Thyroid gland (tissue), 4 donors: ENCODE results near the gene TMEM88. TPM values are rescaled to one million over a fixed set of nuclear protein-coding genes. Genes with fewer than 3 reads are reported as not detected.

Source experiments
- DNase-seq, 2 donors: peaks; one replicate each; pipeline ENCODE4 v3.0.0-alpha.2; 2019
- H3K27ac ChIP-seq, 3 donors: fragments of 200-600 bp; sonication (generic); 1 replicate in 2 of 3; 2 replicates in 1 of 3; pipeline ENCODE4 v1.5.1; 2016 to 2019; ENCODE audit warnings: mild to moderate bottlenecking in 1 of 3, moderate library complexity in 1 of 3
- H3K27me3 ChIP-seq: fragments of 200-600 bp; sonication (generic); one replicate; pipeline ENCODE4 v1.5.1; 2019
- H3K36me3 ChIP-seq, 2 donors: fragments of 200-600 bp; sonication (generic); one replicate each; pipeline ENCODE4 v1.5.1; 2016 to 2019
- H3K4me1 ChIP-seq, 2 donors: fragments of 200-600 bp; sonication (generic); one replicate each; pipeline ENCODE4 v1.5.1; 2017 to 2019
- H3K4me3 ChIP-seq, 3 donors: fragments of 200-600 bp; sonication (generic); replicated peaks in 1 of 3; 1 replicate in 2 of 3; 2 replicates in 1 of 3; pipeline ENCODE4 v1.5.1; 2016; ENCODE audit warnings: mild to moderate bottlenecking in 1 of 3
- H3K9me3 ChIP-seq: fragments of 200-600 bp; sonication (generic); one replicate; pipeline ENCODE4 v1.5.1; 2017
- CTCF ChIP-seq, 6 experiments: fragments of 200-600 bp in 3 of 6; fragments of 450-650 bp in 3 of 6; sonication (generic) in 3 of 6; IDR thresholded peaks; one replicate each; pipeline ENCODE4 v1.5.1; 2016 to 2019; ENCODE audit warnings: antibody characterized with exemption in 6 of 6, mild to moderate bottlenecking in 2 of 6, inconsistent platforms in 1 of 6, moderate library complexity in 1 of 6
- POLR2A ChIP-seq, 2 donors: fragments of 450-650 bp; IDR thresholded peaks; one replicate each; pipeline ENCODE4 v1.6.1; 2017; ENCODE audit warnings: antibody characterized with exemption in 2 of 2, mild to moderate bottlenecking in 2 of 2, moderate library complexity in 1 of 2
- WGBS, 2 donors: methylation state at CpG; one replicate each; pipeline ENCODE4 v1.1.5; 2017; 5-methylcytosine and 5-hydroxymethylcytosine counted together
- intact Hi-C: fragments of 100-400 bp; cut with DNase I; formaldehyde crosslinking; loops from one replicate; pipeline ENCODE4 v1.15.1; 2023
- total RNA-seq, 4 donors: library from RNA; depleted of rRNA; stranded (reverse); fragments of >200 nt; gene quantifications; one replicate each; pipeline ENCODE4 v1.2.3, GENCODE V29; 2016

Gene TMEM88
- total RNA-seq, 4 donors from 2014 or later: 12.3 to 39.5 (median 18.4) TPM

GRCh38 chr17:7882068-7882467, 27.2 kb downstream of the TMEM88 start:
- Histone ChIP-seq H3K36me3 (no peaks in the 10 kb centered on the region), H3K9me3 (no peaks in the 10 kb centered on the region), H3K27me3 (no peaks in the 10 kb centered on the region), H3K4me1 (peaks cover 15 to 19% of the 10 kb centered on the region in 2 donors), H3K27ac (no peak overlapping the region), H3K4me3 (no peak overlapping the region)
- WGBS, 2 donors: 70 to 85% methylated on average over 7 of the region's 7 CpGs
- TF ChIP-seq POLR2A (IDR thresholded peaks at IDR 0.05): no peak
- no peak for TF ChIP-seq CTCF (IDR thresholded peaks at IDR 0.05)
- intact Hi-C loops: no loop called here
- DNase-seq: no peak

- Histone ChIP-seq H3K4me1 (peaks cover 18 to 23% of the 10 kb centered on the region in 2 donors), H3K9me3 (no peaks in the 10 kb centered on the region), H3K36me3 (no peaks in the 10 kb centered on the region), H3K27me3 (no peaks in the 10 kb centered on the region), H3K4me3 (no peak overlapping the region), H3K27ac (peak overlapping the region in 1 of 3 donors; percentile 83)
- DNase-seq: no peak
- intact Hi-C loops: no loop called here
- 84 to 85% methylated on average over 3 of the region's 3 CpGs for WGBS, 2 donors
- TF ChIP-seq POLR2A (IDR thresholded peaks at IDR 0.05) (no peak), CTCF (IDR thresholded peaks at IDR 0.05) (no peak)
These were observed 27.8 kb downstream of the TMEM88 start for GRCh38 chr17:7882629-7883028.

DNA sequence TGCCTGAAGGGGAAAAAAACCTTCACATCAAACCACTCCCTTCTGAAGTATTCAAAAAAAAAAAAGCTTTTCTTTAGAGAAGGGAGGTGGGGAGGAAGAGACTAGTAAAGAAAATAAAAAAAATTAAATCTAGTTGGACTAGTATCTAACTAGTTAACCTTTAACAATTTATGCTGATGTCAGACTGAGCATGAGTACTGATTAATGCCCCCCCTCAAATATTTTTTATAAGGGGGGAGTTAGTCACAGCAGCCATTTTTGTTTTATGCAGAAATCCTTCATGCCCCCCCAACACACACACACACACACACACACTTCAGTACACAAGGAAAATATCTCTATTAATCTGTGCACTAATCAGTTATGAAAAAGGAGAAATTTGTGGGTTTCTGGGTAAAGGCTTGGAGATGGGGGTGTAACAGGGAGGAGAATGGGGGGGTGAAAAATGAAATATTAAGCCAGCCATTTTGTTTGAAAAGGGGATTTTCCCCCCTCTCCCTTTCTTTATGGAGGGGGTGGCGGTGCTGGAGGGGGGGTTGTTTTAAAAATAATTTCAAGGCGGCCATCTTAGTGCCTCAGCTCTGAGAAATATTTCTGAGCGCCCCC, 29.0 kb downstream of the TMEM88 start:
- Histone ChIP-seq H3K27ac (peak overlapping the region; percentile 83 to 98 (median 85)), H3K27me3 (no peaks in the 10 kb centered on the region), H3K4me1 (peaks cover 31 to 36% of the 10 kb centered on the region in 2 donors), H3K4me3 (peak overlapping the region in 1 of 3 donors; percentile 2), H3K36me3 (no peaks in the 10 kb centered on the region), H3K9me3 (no peaks in the 10 kb centered on the region)
- WGBS, 2 donors: 3 to 4% methylated on average over 3 of the region's 3 CpGs
- DNase-seq: no peak
- TF ChIP-seq POLR2A (IDR thresholded peaks at IDR 0.05) (no peak), CTCF (IDR thresholded peaks at IDR 0.05) (no peak)
- intact Hi-C loops: no loop called here

- peak overlapping the region in 1 of 3 donors; percentile 49 for H3K4me3 ChIP-seq
- H3K27ac ChIP-seq: peak overlapping the region; percentile 85 to 98 (median 92)
- H3K27me3 ChIP-seq: no peaks in the 10 kb centered on the region
- H3K4me1 ChIP-seq: peaks cover 40 to 45% of the 10 kb centered on the region in 2 donors
- TF ChIP-seq POLR2A (IDR thresholded peaks at IDR 0.05) (peak in 1 of 2 donors; percentile 32), CTCF (IDR thresholded peaks at IDR 0.05) (no peak)
- no peaks in the 10 kb centered on the region for H3K36me3 ChIP-seq
- 0 to 1% methylated on average over 32 to 39 of the region's 100 CpGs for WGBS, 2 donors
- intact Hi-C loops: no loop called here
- peak; percentile 23 to 33 for DNase-seq
- no peaks in the 10 kb centered on the region for H3K9me3 ChIP-seq
These were observed 29.9 kb downstream of the TMEM88 start for GRCh38 chr17:7884581-7885366.
